ENCODE data around the gene CLSTN2.

DNA sequence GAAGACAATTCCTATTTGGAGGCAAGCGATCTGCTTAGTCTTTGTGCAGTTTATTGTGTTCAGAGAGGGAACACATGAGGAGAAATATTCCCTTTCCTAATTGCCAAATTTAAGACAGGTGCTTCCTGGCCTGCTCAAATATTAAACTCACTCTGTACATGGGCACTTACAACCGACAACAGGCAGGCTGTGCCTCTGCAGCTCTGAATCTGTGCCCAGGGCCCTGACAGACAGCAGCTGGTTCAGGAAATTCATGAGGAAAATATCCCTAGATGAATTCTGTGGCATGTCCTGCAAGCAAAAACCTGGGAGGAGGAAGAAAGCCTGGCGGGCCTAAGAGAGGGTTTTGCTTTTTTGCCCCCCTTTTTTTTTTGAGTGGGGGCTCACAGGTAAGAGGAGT is 573.6 kb downstream of the CLSTN2 start:
- TF ChIP-seq PRDM15 (CRISPR knock-in tag; IDR thresholded peaks at IDR 0.05) (no peak), NFATC3 (CRISPR knock-in tag; IDR thresholded peaks at IDR 0.05) (no peak), HMG20A (CRISPR knock-in tag; IDR thresholded peaks at IDR 0.05; ENCODE audit: borderline replicate concordance) (no peak), SCMH1 (CRISPR knock-in tag; IDR thresholded peaks at IDR 0.05; ENCODE audit: borderline replicate concordance) (no peak), ZNF768 (CRISPR knock-in tag; IDR thresholded peaks at IDR 0.05) (no peak), JDP2 (CRISPR knock-in tag; IDR thresholded peaks at IDR 0.05; ENCODE audit: borderline replicate concordance) (no peak)
